Measurements from ENCODE around the gene NTN4.
"Not testable (repeated sequence)": the region's sequence is repeated elsewhere in the genome, so short reads cannot be mapped to it uniquely, and the experiment has no call there.

The NTN4 gene

DNA sequence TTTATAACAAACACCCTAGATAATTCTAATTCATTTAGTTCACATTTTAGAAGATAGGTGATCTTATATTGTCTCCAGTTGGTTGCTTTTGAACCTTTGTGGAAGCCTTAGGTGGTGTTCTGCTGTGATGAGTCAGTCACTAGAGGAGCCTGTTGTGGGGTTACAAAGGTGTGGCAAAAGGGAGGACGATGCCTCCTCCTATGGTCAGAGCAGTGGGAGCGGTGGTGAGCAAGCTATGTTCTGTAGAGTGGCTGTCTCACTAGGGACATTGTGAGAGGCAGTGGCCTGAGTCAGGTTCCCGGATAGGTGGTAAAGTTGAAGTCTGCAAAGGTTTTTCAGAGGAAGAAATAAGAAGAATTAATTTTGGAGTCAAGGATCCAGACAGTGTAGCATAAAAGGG is 167.7 kb downstream of the NTN4 start:
- no peak for DNase-seq (ENCODE audit: extremely low read depth, insufficient read length)
- Histone ChIP-seq H3K36me3 (ENCODE audit: control insufficient read depth, insufficient read depth, low read length) (no peaks in the 10 kb centered on the region), H3K4me3 (replicated peaks; ENCODE audit: low read depth, low read length) (no peak overlapping the region), H3K27me3 (replicated peaks; ENCODE audit: control insufficient read depth, insufficient read depth, low read length) (no peaks in the 10 kb centered on the region; the same call in 1 of the 2 replicates)
- TF ChIP-seq CTCF (IDR thresholded peaks at IDR 0.05; ENCODE audit: insufficient read depth, low read length, poor library complexity, severe bottlenecking): no peak

DNA sequence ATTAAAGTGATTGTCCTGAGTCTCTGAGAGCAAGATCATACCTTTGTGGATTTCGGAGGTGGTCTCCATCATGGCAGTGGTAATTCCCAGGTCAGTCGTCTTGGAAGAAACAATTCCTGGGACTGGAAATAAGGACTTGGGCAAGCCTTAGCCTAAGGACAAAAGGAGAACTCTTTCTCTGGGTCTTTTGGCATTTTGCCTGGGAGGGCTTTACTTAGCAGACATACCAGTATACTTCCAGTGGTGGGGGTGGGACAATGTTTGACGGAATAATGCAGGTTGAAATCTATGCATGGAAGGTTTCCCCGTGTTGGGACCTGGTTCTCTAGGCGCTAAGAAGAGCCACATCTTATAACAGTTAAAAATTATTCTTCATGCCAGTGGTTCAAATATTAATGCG is 168.8 kb downstream of the NTN4 start:
- no peak overlapping the region for H3K4me3 ChIP-seq (replicated peaks; ENCODE audit: low read depth, low read length)
- H3K27me3 ChIP-seq (replicated peaks; ENCODE audit: control insufficient read depth, insufficient read depth, low read length): no peaks in the 10 kb centered on the region; the same call in 1 of the 2 replicates
- no peak for TF ChIP-seq CTCF (IDR thresholded peaks at IDR 0.05; ENCODE audit: insufficient read depth, low read length, poor library complexity, severe bottlenecking)
- DNase-seq (ENCODE audit: extremely low read depth, insufficient read length): no peak
- no peaks in the 10 kb centered on the region for H3K36me3 ChIP-seq (ENCODE audit: control insufficient read depth, insufficient read depth, low read length)

GRCh38 chr12:95620171-95620570 is 170.4 kb downstream of the NTN4 start:
- Histone ChIP-seq H3K4me3 (replicated peaks; ENCODE audit: low read depth, low read length) (no peak overlapping the region), H3K27me3 (replicated peaks; ENCODE audit: control insufficient read depth, insufficient read depth, low read length) (no peaks in the 10 kb centered on the region), H3K36me3 (ENCODE audit: control insufficient read depth, insufficient read depth, low read length) (no peaks in the 10 kb centered on the region)
- TF ChIP-seq CTCF (IDR thresholded peaks at IDR 0.05; ENCODE audit: insufficient read depth, low read length, poor library complexity, severe bottlenecking): no peak
- no peak for DNase-seq (ENCODE audit: extremely low read depth, insufficient read length)

GRCh38 chr12:95616470-95616869 is 174.1 kb downstream of the NTN4 start:
- H3K4me3 ChIP-seq (replicated peaks; ENCODE audit: low read depth, low read length); DNase-seq (ENCODE audit: extremely low read depth, insufficient read length); H3K27me3 ChIP-seq (replicated peaks; ENCODE audit: control insufficient read depth, insufficient read depth, low read length); H3K36me3 ChIP-seq (ENCODE audit: control insufficient read depth, insufficient read depth, low read length): not testable (repeated sequence)

GRCh38 chr12:95615749-95616148 is 174.8 kb downstream of the NTN4 start:
- no peak for TF ChIP-seq CTCF (IDR thresholded peaks at IDR 0.05; ENCODE audit: insufficient read depth, low read length, poor library complexity, severe bottlenecking)
- DNase-seq (ENCODE audit: extremely low read depth, insufficient read length): no peak

DNA sequence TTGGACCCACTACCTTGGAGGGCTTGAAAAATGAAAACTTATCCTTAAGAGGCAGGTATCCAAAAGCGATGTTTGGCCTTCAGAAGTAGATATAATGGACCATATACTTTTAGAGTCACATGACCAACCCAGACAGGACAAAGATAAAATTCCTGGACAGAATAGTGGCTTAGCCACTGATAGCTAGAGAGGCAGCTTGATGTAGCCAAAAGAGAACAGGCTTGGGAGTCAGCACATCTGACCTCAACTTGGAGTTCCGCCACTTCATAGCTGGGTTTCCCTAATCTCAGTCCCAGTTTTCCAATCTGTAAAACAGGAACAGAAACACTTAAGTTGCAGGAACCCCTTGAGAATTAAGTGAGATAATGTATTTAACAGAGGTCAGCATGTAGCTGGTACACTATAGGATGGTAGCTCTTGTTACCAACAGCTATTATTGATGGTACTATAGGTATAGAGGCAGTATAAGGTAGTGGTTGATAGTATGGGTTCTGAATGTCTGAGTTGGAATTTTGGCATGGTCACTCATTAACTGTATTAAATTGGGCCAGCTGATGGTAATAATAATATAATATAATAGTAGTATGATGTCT is 176.1 kb downstream of the NTN4 start:
- Histone ChIP-seq H3K36me3 (ENCODE audit: control insufficient read depth, insufficient read depth, low read length) (no peaks in the 10 kb centered on the region), H3K4me3 (replicated peaks; ENCODE audit: low read depth, low read length) (no peak overlapping the region), H3K27me3 (replicated peaks; ENCODE audit: control insufficient read depth, insufficient read depth, low read length) (no peaks in the 10 kb centered on the region)
- DNase-seq (ENCODE audit: extremely low read depth, insufficient read length): no peak
- TF ChIP-seq CTCF (IDR thresholded peaks at IDR 0.05; ENCODE audit: insufficient read depth, low read length, poor library complexity, severe bottlenecking): no peak

More at GRCh38 chr12:95615749-95616148, 174.8 kb downstream of the NTN4 start:
- Histone ChIP-seq H3K36me3 (ENCODE audit: control insufficient read depth, insufficient read depth, low read length) (no peaks in the 10 kb centered on the region), H3K27me3 (replicated peaks; ENCODE audit: control insufficient read depth, insufficient read depth, low read length) (no peaks in the 10 kb centered on the region), H3K4me3 (replicated peaks; ENCODE audit: low read depth, low read length) (no peak overlapping the region)
